ENCODE data around the gene DHX34. TPM values are rescaled to one million over a fixed set of nuclear protein-coding genes. Genes with fewer than 3 reads are reported as not detected.

Gene DHX34
- total RNA-seq, 1 donor from 2014 or later: 17.7 TPM

- no peak for FAIRE-seq
- H4K20me1 ChIP-seq (ENCODE audit: insufficient read depth, low read length): no peaks in the 10 kb centered on the region
- H3K4me1 ChIP-seq (ENCODE audit: insufficient read depth, low read length): no peaks in the 10 kb centered on the region
- peaks cover under 1% of the 10 kb centered on the region for H3K27me3 ChIP-seq (ENCODE audit: insufficient read depth, low read length)
- Mint-ChIP-seq H3K9me3 (ENCODE audit: unreplicated experiment) (peaks cover 3% of the 10 kb centered on the region), H3K4me1 (ENCODE audit: low read depth, unreplicated experiment) (no peaks in the 10 kb centered on the region), H3K27ac (ENCODE audit: unreplicated experiment) (no peak overlapping the region), H3K27me3 (ENCODE audit: low read depth, unreplicated experiment) (peaks cover 18% of the 10 kb centered on the region), H3K36me3 (ENCODE audit: low read depth, unreplicated experiment) (no peaks in the 10 kb centered on the region), H3K4me3 (ENCODE audit: unreplicated experiment) (no peak overlapping the region)
- TF ChIP-seq EZH2 (IDR thresholded peaks at IDR 0.05; ENCODE audit: insufficient read depth, low read length) (no peak), CTCF (IDR thresholded peaks at IDR 0.05; ENCODE audit: insufficient read depth, low read depth, low read length) (no peak)
- no peaks in the 10 kb centered on the region for H3K9me3 ChIP-seq (ENCODE audit: insufficient read depth, low read depth, low read length)
- H3K79me2 ChIP-seq (ENCODE audit: insufficient read depth, low read length): no peaks in the 10 kb centered on the region
- H2AFZ ChIP-seq (ENCODE audit: low read depth, low read length): no peak overlapping the region
- H3K4me3 ChIP-seq (ENCODE audit: insufficient read depth, low read depth, low read length): no peak overlapping the region
- DNase-seq (ENCODE audit: low read depth): no peak
- H3K36me3 ChIP-seq (ENCODE audit: insufficient read depth, low read length): no peaks in the 10 kb centered on the region
- H3K4me2 ChIP-seq (ENCODE audit: low read length): no peak overlapping the region
- no peak overlapping the region for H3K9ac ChIP-seq (ENCODE audit: low read length)
- H3K27ac ChIP-seq (ENCODE audit: low read depth, low read length): no peak overlapping the region
Observed at GRCh38 chr19:47339196-47339880, 9.8 kb upstream of the DHX34 start.

- no peak overlapping the region for H2AFZ ChIP-seq (ENCODE audit: low read depth, low read length)
- H3K9ac ChIP-seq (ENCODE audit: low read length): no peak overlapping the region
- Mint-ChIP-seq H3K9me3 (ENCODE audit: unreplicated experiment) (peaks cover 3% of the 10 kb centered on the region), H3K4me1 (ENCODE audit: low read depth, unreplicated experiment) (no peaks in the 10 kb centered on the region), H3K36me3 (ENCODE audit: low read depth, unreplicated experiment) (no peaks in the 10 kb centered on the region), H3K4me3 (ENCODE audit: unreplicated experiment) (no peak overlapping the region), H3K27ac (ENCODE audit: unreplicated experiment) (no peak overlapping the region), H3K27me3 (ENCODE audit: low read depth, unreplicated experiment) (peaks cover 18% of the 10 kb centered on the region)
- H3K4me3 ChIP-seq (ENCODE audit: insufficient read depth, low read depth, low read length): no peak overlapping the region
- H4K20me1 ChIP-seq (ENCODE audit: insufficient read depth, low read length): no peaks in the 10 kb centered on the region
- H3K36me3 ChIP-seq (ENCODE audit: insufficient read depth, low read length): no peaks in the 10 kb centered on the region
- H3K9me3 ChIP-seq (ENCODE audit: insufficient read depth, low read depth, low read length): no peaks in the 10 kb centered on the region
- no peaks in the 10 kb centered on the region for H3K4me1 ChIP-seq (ENCODE audit: insufficient read depth, low read length)
- peaks cover 2% of the 10 kb centered on the region for H3K27me3 ChIP-seq (ENCODE audit: insufficient read depth, low read length)
- FAIRE-seq (no peak), DNase-seq (ENCODE audit: low read depth) (no peak)
- no peak for TF ChIP-seq EZH2 (IDR thresholded peaks at IDR 0.05; ENCODE audit: insufficient read depth, low read length)
- TF ChIP-seq CTCF (IDR thresholded peaks at IDR 0.05; ENCODE audit: insufficient read depth, low read depth, low read length): no peak
- H3K4me2 ChIP-seq (ENCODE audit: low read length): no peak overlapping the region
- no peak overlapping the region for H3K27ac ChIP-seq (ENCODE audit: low read depth, low read length)
- H3K79me2 ChIP-seq (ENCODE audit: insufficient read depth, low read length): no peaks in the 10 kb centered on the region
Observed at GRCh38 chr19:47340477-47341208, 8.5 kb upstream of the DHX34 start.

- Histone ChIP-seq H3K4me3 (ENCODE audit: insufficient read depth, low read depth, low read length) (no peak overlapping the region), H4K20me1 (ENCODE audit: insufficient read depth, low read length) (no peaks in the 10 kb centered on the region), H2AFZ (ENCODE audit: low read depth, low read length) (no peak overlapping the region), H3K9ac (ENCODE audit: low read length) (no peak overlapping the region), H3K4me2 (ENCODE audit: low read length) (no peak overlapping the region), H3K4me1 (ENCODE audit: insufficient read depth, low read length) (no peaks in the 10 kb centered on the region), H3K79me2 (ENCODE audit: insufficient read depth, low read length) (no peaks in the 10 kb centered on the region), H3K9me3 (ENCODE audit: insufficient read depth, low read depth, low read length) (no peaks in the 10 kb centered on the region), H3K27ac (ENCODE audit: low read depth, low read length) (no peak overlapping the region), H3K36me3 (ENCODE audit: insufficient read depth, low read length) (no peaks in the 10 kb centered on the region), H3K27me3 (ENCODE audit: insufficient read depth, low read length) (peaks cover 2% of the 10 kb centered on the region)
- Mint-ChIP-seq H3K4me1 (ENCODE audit: low read depth, unreplicated experiment) (no peaks in the 10 kb centered on the region), H3K9me3 (ENCODE audit: unreplicated experiment) (peaks cover 3% of the 10 kb centered on the region), H3K4me3 (ENCODE audit: unreplicated experiment) (no peak overlapping the region), H3K27ac (ENCODE audit: unreplicated experiment) (no peak overlapping the region), H3K36me3 (ENCODE audit: low read depth, unreplicated experiment) (no peaks in the 10 kb centered on the region), H3K27me3 (ENCODE audit: low read depth, unreplicated experiment) (peaks cover 18% of the 10 kb centered on the region)
- TF ChIP-seq CTCF (IDR thresholded peaks at IDR 0.05; ENCODE audit: insufficient read depth, low read depth, low read length): no peak
- DNase-seq (ENCODE audit: low read depth) (no peak), FAIRE-seq (no peak)
Observed at GRCh38 chr19:47341734-47342133, 7.4 kb upstream of the DHX34 start.
